GM12864 (cell line): ENCODE results near the gene APOO.
"Not testable (repeated sequence)": the region's sequence is repeated elsewhere in the genome, so short reads cannot be mapped to it uniquely, and the experiment has no call there.

Source experiments
- DNase-seq: peaks from one replicate; pipeline ENCODE4 v3.0.0-alpha.2; 2011; ENCODE audit warnings: low read depth
- H3K4me3 ChIP-seq: 2 replicates; pipeline ENCODE4 v1.5.1; 2011; ENCODE audit warnings: mild to moderate bottlenecking, low read depth, low read length, control low read depth
- TF ChIP-seq, protein P1 (sequence below): IDR thresholded peaks from 2 replicates; pipeline ENCODE4 v1.5.1; 2011; ENCODE audit warnings: low read depth, mild to moderate bottlenecking, moderate library complexity, low read length, control low read depth, inconsistent platforms; ENCODE audit errors: missing control alignments

APOO gene

DNA sequence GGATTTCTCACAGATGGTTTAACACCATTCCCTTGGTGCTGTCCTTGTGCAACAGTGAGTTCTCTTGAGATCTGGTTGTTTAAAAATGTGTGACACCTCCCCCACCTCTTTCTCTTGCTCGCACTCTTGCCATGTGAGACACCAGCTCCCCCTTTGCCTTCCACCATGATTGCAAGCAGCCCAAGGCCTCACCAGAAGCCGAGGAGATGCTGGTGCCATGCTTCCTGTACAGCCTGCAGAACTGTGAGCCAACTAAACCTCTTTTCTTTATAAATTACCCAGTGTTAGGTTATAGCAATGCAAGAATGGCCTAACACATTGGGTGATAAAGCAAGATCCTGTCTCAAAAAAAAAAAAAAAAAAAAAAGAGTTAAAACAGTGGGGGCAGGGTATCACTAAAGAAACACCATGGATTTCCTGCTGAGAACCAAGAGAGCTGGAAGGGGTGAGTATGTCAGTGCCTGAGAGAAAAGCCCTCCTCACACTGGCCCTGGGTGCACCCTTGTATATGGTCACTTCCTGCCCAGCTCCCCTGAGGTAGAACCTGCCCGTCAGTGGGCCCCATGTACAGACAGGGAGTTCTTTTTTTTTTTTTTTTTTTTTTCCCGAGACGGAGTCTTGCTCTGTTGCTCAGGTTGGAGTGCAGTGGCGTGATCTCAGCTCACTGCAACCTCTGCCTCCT is 46.4 kb downstream of the APOO start:
- DNase-seq: no peak
- no peak overlapping the region for H3K4me3 ChIP-seq
- TF ChIP-seq, protein P1, sequence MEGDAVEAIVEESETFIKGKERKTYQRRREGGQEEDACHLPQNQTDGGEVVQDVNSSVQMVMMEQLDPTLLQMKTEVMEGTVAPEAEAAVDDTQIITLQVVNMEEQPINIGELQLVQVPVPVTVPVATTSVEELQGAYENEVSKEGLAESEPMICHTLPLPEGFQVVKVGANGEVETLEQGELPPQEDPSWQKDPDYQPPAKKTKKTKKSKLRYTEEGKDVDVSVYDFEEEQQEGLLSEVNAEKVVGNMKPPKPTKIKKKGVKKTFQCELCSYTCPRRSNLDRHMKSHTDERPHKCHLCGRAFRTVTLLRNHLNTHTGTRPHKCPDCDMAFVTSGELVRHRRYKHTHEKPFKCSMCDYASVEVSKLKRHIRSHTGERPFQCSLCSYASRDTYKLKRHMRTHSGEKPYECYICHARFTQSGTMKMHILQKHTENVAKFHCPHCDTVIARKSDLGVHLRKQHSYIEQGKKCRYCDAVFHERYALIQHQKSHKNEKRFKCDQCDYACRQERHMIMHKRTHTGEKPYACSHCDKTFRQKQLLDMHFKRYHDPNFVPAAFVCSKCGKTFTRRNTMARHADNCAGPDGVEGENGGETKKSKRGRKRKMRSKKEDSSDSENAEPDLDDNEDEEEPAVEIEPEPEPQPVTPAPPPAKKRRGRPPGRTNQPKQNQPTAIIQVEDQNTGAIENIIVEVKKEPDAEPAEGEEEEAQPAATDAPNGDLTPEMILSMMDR: no peak

DNA sequence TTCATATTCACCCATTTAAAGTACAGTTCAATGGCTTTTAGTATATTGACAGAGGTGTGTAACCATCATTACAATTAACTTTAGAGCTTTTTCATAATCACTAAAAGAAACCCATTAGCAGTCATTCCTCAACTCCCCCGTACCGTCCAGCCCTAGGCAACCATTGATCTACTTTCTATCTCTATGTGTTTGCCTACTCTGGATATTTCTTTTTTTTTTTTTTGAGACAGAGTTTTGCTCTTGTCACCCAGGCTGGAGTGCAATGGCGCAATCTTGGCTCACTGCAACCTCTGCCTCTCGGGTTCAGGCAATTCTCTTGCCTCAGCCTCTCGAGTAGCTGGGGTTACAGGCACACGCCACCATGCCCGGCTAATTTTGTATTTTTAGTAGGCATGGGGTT is 48.5 kb downstream of the APOO start:
- DNase-seq, H3K4me3 ChIP-seq: not testable (repeated sequence)

DNA sequence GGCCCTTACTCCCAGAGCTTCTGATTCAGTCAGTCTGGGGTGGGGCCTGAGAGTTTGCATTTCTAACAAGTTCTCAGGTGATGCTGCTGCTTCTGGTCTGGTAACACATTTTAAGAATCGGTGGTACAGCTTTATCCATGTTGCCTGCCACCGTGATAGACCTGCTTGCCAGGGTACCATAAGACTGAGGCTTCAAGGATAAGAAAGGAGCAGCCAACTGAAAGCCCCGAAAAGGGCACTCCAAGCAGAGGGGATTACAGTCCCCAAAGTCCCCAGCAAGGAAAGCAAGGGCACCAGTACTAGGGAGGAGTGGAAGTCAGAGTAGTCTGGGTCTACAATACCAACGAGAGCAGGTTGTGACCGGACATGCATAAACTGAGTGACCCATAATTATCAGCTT is 49.8 kb downstream of the APOO start:
- TF ChIP-seq, protein P1: no peak
- DNase-seq: no peak
- H3K4me3 ChIP-seq: no peak overlapping the region

DNA sequence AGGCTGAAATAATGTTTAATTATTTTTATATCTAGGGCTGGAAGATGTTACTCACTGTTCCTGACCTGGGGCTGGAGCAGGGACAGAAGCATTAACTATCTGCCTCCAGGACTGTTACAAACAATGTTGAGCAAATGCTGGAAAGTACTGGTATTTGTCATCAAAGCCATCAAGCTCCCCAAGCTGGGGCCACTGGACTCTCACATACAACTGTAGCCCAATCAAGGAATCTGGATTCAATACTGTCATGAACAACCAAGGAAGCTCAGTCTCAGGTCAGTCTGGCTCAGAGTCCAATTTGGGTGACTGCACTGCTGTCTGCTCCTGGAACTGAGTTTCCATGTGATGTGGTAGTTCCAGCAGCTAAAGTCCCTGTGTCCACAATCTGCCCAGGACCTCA is 50.4 kb downstream of the APOO start:
- TF ChIP-seq, protein P1: no peak
- DNase-seq: no peak
- H3K4me3 ChIP-seq: no peak overlapping the region

DNA sequence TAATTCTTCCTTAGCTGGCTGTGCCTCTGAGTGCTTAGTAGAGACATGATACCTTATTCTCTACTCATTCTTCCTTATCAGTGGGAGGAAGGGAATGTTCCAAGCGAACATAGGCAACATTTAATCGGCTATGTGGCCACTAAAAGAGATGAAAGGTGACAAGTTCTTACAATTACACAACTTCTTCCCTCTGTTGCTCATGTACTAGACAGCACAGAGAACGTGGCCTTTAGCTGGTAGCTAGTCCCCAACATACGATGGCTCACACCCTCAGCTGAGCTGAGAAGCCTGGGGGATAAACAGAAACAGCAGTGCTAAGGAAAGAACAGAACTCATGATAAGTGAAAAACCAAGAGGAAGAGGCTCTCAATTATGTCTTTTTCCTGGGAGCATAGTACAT is 52.2 kb downstream of the APOO start:
- TF ChIP-seq, protein P1: no peak
- H3K4me3 ChIP-seq: no peak overlapping the region
- no peak for DNase-seq

DNA sequence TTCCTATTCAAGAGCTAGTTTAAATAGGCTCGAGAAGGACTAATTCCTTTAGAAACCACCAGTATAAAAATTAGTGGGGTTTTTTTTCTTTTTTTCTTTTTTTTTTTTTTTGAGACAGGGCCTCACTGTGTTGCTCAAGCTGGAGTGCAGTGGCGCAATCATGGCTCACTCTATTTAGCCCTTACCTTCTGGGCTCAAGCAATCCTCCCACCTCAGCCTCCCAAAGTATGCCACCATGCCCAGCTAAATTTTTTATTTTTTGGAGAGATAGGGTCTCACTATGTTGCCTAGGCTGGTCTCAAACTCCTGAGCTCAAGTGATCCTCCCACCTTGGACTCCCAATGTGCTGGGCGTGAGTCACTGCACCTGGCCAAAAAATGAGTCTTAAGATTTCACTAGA is 52.8 kb downstream of the APOO start:
- TF ChIP-seq, protein P1: no peak
- H3K4me3 ChIP-seq: no peak overlapping the region
- DNase-seq: no peak

DNA sequence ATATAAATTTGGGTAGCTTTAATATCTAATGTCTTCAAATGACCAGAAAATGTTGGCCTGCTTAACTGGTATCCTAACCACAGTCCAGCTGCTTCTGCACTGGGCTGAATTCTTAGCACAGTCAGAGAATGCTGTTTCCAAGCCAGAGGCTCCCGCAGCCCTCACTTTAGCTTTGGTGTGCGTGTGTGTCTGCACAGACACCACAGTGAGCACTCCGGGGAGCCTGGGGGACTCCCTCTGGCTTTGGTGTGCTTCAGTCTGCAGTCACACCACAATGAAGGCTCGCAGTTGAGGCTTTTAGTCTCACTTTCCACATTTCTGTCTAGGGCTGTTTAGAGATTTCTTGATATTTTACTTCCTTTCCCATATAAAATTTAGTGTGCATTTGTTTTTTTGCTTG is 53.6 kb downstream of the APOO start:
- TF ChIP-seq, protein P1: no peak
- H3K4me3 ChIP-seq: no peak overlapping the region
- no peak for DNase-seq
